HG02642 (cell line): ENCODE results near the gene AIG1.
"Not testable (repeated sequence)": the region's sequence is repeated elsewhere in the genome, so short reads cannot be mapped to it uniquely, and the experiment has no call there.

Experiments
- ATAC-seq: cut with Tn5 transposase; IDR thresholded peaks from one replicate; pipeline ENCODE4 v1.9.1; 2021; ENCODE audit warnings: mild to moderate bottlenecking; ENCODE audit not compliant: unreplicated experiment, poor library complexity

Gene AIG1

DNA sequence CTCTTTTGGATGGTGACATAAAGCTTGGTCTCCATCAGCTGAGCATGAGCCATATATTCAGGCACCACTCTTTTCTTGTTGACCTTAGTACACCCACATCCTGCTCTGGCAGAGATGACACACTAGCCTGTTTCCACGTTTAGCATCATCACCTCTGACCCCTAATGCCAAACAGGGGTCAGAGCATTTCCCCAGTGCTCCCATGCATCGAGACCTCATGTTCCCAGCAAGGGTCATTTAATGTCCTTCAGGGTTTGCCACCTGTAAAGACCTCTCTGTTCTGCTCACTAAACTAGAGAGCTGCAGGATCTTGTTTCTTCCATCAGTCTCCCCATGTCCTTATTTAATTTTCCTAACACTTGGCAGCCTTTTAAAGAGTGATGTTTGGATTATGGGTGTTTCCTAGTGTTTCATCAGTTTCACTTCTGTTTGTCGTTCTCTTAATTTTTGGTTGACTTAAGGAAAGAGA lies 97.5 kb downstream of the AIG1 start:
- no peak for ATAC-seq

DNA sequence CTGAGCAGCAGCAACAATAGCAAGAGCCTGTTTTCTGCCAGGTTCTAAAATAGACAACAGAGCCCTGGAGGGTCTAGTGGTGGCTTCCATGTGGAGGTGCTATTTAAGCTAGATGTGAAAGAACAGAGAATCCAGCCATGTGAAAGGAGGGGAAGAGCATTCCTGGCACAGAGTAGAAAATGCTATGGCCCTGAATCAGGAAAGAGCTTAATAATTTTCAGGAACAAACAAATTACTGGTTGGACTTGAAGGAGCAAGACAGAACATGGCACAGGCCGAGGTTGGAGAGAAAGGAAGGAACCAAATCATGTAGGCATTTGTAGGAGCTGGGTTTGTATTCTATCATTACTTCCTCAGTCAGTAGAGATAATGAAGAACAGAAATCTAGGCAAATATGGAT lies 98.3 kb downstream of the AIG1 start:
- no peak for ATAC-seq

DNA sequence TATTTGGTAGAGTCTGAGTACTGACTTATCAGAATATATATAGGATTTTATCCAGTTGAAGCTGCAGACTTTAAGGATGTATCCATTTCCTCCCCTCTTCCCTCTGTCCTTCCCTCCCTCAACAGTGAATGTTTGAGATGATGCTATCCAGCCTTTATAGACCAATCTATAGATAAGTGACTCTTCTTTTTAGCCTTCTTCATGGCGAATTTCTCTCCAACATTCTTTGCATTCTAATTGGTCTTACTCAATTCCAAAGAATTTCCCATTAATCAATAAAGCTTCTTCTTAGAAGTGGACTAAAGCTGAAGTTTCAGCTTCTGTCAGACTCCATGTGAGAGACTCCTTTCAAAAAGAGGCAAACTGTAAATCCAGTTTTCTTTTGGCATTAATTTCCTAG lies 99.3 kb downstream of the AIG1 start:
- ATAC-seq = no peak

DNA sequence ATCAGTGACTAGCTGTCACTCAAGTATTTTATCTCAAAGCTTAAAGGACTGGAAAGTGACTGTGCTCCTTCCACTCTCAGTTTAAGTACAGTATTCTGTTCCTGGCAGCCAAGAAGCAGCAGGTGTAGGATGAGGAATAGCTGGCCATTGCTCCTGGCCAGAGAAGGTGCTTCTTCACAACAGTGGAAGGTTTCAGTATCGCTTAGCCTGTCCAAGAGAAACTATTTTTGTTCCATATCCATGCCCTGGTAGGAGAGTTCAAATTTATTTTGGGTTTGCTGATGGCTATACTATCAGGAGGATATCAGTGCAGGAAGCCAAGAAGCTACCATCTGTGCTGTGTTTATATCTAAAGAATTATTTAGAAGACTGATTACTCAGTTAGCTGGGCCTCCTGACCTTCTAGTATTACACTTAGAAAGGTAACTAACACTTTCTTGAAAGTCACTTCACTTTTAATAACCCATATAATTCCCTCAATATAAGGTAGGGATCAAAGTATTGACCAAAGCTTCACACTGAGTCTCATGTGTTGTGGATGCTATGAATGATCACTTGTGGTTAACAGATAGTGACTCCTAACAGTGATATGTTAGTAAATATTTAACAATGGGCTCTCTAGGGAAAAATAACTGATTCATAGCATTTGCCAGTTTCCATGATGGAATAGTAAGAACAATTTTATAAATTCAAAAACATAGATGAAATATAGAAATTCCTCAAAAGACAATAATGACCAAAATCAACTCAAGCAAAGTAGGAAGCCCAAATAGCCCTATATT lies 99.9 kb downstream of the AIG1 start:
- no peak for ATAC-seq

DNA sequence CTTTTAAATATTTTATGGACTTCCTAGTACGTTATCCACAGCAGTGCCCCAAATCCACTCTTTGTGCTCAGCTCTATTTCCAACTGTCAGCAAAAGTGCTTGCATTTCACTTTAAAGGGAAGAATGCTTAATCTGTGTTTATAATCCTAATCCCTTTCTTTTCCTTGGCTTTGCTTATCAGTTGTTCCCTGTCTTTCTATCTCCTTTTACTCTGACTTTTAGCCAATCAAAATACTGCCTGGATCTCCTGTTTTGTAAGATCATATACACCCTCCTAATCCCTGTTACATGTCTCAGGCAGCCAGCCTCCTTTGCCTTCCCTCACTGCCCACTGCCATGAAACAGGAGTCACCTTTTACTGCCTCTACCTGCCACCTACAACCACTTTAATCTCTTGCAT lies 102.9 kb downstream of the AIG1 start:
- no peak for ATAC-seq

DNA sequence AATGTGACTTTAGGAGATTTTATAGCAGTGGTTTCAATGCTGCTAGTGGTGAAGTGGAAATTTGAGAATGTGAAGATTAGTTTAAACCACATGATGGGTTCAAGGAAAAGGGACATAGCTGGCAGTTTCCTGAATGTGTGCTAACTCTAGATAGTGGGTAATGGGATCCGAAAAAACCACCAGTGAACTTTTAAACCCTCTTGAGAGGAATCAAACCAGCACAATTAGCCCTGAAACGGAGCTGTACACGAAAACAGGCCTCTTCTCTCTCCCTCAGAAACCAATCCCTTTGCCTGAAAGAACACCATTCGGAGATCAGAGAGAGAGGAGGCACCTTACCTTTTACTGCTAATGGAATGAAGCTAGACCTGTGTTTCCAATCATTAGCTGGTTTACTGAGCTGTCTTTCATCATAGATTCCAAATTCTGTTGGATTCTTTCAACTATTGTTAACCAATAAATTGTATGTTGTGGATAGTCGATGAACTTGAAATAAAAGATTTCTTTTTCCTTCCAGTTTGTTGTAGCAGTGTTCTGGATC lies 103.9 kb downstream of the AIG1 start:
- ATAC-seq = no peak

DNA sequence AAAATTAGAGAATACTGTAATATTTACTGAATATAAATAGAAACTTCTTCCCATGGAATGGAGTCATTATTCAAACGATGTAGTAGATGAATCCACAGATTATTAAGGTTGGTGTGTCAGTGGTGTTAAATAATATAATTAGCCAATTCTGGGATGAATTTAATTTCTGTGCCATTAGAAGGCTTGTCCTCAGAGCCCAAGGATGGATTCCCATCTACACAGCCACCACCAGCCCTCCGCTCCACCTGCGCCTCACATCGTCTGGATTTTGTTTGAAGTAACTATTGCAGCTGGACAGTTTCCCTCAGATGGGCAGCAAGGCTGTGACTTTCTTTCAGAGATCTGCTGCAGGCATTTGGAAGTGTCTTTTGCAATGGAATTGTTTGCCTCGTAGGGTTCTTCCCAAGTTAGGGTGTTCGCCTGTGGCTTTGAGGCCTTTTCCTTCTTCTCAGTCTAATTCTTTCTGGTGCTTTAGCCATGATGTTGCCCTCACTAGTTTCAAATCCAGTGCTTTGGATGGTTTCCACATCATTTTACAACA lies 104.7 kb downstream of the AIG1 start:
- ATAC-seq = no peak

DNA sequence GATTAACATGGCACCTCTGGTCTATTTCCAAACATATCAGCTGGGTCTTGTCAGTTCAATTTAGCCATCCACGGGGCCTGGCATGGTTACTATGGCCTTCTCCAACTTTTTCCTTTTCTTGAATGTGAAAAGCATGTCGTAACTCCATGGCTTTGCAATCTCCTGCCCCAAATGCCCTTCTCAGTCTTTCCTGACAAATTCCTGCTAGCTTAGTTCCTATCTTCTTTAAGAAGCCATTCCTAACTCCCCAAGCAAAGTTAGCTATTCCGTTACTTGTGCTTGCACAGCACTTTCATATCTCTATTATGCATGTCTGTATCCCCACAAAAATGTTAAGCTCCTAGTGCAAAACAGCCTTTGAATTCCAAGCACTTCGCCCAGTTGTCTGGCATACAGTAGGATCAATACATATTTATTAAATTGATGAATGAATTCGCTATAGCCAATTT lies 105.6 kb downstream of the AIG1 start:
- no peak for ATAC-seq

DNA sequence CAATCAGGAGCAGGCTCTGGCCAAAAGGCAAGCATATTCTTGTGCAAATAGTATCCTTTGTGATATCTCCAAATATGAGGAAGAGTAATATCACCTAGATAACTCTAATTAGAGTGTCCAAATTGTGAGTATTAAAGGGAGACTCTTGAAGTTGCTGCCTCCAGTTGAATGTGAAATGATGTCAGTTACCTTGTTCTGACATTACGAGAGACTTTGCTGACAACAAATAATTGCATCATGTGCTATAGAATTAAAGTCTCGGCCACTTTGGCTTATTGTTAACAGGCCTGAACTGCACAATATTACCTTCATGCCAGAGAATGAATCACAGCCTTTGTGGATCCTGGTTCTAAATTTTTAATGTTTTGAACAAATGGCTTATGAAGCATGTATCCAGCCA lies 106.5 kb downstream of the AIG1 start:
- ATAC-seq = no peak

DNA sequence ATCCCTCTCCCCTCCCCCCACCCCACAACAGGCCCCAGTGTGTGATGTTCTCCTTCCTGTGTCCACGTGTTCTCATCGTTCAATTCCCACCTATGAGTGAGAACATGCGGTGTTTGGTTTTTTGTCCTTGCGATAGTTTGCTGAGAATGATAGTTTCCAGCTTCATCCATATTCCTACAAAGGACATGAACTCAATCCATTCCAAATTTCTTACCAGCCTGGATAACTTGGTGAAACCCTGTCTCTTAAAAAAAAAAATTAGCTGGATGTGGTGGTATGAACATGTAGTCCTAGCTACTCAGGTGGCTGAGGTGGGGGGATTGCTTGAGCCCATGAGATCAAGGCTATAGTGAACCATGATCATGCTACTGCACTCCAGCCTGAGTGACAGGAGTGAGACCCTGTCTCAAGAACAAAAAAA lies 107.7 kb downstream of the AIG1 start:
- ATAC-seq = not testable (repeated sequence)

DNA sequence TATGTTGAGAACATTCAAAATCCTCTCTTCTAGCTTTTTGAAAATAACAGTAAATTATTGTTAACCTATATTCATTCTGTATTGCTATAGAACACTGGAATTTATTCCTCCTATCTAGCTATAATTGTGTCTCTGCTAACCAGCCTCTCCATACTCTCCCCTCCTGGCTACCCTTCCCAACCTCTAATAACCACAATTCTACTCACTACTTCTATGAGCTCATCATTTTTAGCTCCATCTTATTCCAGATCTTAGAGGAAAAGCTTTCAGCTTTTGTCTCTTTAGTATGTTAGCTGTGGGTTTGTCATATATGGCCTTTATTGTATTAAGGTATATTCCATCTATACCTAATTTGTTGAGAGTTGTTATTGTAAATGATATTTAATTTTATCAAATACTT lies 108.8 kb downstream of the AIG1 start:
- ATAC-seq = no peak

DNA sequence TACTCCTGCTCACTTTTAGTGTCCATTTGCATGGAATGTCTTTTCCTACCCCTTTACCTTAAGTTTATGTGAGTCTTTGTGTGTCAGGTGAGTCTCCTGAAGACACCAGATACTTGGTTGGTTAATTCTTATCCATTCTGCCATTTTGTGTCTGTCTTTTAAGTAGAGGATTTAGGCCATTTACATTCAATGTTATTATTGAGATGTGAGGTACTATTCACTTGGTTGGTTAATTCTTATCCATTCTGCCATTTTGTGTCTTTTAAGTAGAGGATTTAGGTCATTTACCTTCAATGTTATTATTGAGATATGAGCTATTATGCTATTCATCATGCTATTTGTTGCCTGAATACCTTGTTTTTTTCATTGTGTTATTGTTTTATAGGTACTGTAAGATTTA lies 113.8 kb downstream of the AIG1 start:
- no peak for ATAC-seq

DNA sequence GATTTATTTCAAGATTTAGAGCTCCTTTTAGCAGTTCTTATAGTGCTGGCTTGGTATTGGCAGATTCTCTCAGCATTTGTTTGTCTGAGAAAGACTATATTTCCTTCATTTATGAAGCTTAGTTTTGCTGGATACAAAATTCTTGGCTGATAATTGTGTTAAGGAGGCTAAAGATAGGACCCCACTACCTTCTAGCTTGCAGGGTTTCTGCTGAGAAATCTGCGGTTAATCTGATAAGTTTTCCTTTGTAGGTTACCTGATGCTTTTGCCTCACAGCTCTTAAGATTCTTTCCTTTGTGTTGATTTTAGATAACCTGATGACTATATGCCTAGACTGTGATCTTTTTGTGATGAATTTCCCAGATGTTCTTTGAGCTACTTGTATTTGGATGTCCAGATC lies 114.3 kb downstream of the AIG1 start:
- ATAC-seq = no peak

DNA sequence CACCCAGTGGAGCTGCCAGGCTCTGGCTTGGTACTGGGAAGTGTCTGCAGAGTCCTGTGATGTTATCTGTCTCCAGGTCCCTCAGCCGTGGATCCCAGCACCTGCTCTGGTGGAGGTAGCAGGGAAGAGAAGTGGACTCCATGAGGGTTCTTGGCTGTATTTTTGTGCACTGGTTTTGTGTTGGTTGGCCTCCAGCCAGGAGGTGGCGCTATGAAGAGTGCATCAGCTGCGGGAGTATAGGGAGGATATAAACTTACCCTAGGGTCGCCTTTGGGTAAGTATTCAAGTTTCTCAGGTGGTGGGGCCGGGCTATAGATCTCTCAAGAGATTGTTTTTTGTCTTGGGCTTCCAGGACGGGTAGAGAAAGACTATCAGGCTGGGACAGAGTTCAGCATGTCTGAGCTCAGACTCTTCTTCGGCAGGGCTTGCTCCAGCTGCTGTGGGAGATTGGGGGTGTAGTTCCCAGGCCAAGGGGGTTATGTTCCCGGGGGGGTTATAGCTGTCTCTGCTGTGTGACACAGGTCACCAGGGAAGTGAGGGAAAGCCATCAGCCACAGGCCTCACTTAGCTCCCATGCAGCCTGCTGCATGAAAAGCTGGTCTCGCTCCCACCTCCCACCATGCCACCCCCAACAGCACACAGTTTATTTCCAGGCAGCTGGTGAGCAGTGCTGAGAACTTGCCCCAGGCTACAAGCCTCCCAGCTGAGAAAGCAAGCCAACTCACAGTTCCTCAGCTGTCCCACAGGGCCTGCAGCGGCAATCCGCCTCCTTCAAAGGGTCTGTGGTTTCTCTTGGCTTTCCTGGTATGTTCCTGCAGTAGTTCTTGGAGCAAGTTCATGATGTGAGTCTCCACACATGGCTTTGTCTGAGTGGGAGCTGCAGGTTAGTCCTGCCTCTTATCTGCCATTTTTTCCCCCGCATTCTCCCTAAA lies 115.7 kb downstream of the AIG1 start:
- ATAC-seq = no peak

DNA sequence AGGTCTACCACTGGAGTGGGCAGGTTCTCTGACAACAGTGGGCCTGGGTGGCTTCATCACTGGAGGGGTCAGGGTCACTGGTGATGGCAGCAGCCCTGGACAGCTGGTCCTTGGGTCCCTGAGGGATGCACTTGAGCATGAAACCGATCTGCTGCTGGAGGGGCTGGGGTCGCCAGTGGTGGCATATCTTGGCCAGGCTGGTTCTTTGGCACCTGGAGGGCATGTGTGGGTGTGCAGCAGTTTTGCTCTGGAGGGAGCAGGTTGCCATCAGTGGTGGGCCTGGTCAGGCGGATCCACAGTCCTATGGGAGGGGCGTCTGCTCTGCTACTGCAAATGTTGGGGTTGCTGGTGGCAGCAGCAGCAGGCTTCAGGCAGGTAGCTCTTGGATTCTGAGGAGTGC lies 117.0 kb downstream of the AIG1 start:
- no peak for ATAC-seq

DNA sequence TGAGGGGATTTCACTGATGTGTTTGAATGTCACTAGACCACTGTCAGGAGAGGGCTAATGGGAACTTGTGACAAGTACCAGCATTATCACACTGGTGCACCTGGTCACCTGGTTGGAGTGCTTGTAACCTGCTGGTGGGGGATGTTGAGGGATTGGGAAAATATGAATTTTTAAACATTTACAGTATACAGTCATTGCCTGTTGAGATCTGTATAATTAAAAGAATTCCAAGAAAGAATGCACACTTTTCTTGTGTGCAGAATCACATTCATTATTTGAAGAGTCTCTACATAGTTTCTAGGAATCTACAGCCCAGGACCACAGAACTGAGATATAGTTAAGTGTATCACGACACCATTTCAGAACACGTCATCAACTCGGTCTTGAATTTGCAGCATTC lies 118.4 kb downstream of the AIG1 start:
- ATAC-seq = no peak

DNA sequence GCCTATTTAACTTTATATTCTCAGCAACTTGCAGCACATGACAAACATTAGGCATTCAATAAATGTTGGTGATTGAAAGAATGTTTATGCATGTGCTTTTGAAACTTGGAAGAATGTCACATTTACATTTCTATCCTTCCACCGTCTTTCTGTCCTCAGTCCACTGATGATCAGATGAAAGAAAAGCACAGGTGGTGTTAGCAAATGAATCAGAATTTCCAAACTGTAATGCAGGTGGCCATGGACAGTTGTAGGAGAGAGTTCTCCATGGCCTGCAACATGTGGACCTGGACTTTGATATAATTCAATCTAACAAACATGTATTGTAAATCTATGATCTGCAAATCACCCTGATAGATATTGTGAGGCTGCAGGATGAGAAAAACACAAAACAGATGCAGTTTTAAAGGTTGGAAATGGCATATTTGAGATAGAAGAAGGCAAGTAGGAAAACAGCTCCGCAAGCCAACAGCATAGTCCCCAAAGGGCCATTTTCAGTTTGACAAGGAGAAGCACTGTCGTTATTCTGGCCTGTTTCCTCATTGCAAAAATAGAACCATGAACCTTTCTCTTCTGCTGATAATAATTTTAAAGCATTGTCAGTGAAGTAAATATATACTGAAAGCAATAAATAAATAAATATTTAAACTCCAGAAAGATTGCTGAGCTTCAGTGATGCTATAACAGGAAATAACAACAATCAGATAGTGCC lies 119.4 kb downstream of the AIG1 start:
- ATAC-seq = no peak

DNA sequence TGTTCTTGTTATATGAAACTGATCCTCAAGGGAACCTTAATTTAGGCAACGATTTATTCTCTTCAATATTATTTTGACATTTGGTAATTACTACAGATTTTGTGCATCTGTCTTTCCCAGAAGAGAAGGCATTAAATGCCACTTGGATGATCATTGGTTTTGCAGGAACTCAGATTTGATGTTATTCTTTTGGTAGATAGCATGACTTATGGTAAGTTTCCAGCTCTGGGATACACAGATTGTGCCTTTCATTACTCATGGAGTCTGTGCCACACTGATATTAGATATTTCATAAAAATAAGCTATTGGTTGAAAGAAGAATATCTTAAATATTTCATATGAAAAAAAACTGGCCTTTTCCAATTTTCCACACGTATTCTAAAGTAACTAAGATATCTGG lies 120.1 kb downstream of the AIG1 start:
- no peak for ATAC-seq

DNA sequence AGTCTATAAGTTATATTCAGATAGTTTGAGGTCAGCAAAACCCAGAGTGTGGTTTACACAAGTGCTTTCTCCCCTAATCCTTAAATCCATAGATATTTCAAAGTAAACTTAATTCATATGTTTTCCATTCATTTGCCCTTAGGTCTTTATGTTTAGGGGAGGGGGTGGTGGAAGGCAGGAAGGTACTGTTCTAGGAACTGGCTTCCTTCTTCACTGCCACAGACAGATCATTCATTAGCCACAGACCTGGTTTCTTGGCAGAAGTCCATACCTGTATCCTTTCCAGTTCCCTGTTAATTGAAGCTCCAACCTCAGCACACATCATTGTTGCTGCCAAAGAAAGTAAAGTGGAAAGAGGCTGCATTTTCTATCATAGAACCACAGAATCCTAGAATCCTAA lies 123.0 kb downstream of the AIG1 start:
- ATAC-seq = no peak

DNA sequence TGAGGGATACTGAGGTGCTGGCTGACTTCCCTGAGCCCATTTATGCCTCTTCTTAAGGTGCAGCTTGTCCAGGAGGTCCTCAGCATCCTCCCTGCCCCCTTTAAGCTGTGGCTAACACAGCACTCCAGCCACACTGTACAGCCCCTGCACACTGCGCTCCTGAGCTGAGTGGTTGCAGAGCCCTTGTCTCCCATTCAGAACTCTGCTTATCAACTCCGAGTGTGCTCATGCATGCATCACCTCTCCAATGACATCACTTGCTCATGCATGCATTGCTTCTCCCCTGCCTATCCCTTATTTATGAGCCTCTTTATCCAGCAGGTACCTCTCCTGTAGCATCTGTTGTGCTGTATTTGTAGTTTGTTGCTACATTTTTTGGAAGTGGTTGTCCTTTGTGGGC lies 124.6 kb downstream of the AIG1 start:
- no peak for ATAC-seq
